Measurements from ENCODE around the gene NAT16.

GRCh38 chr7:101123703-101124068, 56.4 kb downstream of the NAT16 start:
- no peak for TF ChIP-seq CTCF (IDR thresholded peaks at IDR 0.05)
- no peak for TF ChIP-seq ZFX (IDR thresholded peaks at IDR 0.05; ENCODE audit: borderline replicate concordance)

Measured in 22Rv1 (cell line).